Amniotic stem cell (primary cell): Measurements from ENCODE around the gene SLC1A1.
"Not testable (repeated sequence)": the region's sequence is repeated elsewhere in the genome, so short reads cannot be mapped to it uniquely, and the experiment has no call there.

Source experiments
- DNase-seq: peaks from one replicate; lab custom pipeline; 2025; lab: John Stamatoyannopoulos, UW

Gene SLC1A1

GRCh38 chr9:4579001-4579400 lies 88.7 kb downstream of the SLC1A1 start:
- DNase-seq = no peak

DNA sequence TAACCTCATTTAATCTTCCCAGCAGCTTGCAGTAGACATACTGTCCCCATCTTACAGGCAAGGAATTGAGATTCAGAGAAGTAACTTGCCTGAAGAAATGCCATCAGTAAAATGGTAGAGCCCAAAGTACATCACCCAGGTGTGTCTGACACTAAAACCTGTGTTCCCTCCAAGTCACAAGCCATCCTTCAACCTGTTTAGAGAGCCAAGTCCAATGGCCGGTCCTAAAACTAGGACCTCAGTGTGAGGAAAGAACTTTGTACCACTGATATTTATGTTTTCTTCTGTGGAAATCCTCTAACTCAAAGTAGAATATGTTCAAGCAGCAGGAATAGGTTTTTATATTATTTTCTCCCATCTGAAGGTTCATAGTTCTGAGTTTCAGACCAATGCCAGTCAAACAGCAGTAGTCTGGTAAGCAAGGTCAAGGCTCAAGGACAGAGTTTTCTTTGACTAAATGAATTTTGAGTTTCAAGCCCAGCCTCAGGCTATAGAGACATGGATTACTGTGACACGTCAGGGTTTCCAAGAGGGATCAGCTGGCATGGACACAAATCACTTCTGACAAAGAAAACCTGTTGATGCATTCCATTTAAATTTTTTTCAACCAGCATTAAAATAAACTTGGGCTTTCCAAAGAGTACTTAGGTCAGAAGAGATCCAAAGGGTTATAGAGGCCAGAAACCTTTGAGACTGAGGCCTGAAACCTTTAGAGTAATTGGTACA lies 90.9 kb downstream of the SLC1A1 start:
- no peak for DNase-seq

DNA sequence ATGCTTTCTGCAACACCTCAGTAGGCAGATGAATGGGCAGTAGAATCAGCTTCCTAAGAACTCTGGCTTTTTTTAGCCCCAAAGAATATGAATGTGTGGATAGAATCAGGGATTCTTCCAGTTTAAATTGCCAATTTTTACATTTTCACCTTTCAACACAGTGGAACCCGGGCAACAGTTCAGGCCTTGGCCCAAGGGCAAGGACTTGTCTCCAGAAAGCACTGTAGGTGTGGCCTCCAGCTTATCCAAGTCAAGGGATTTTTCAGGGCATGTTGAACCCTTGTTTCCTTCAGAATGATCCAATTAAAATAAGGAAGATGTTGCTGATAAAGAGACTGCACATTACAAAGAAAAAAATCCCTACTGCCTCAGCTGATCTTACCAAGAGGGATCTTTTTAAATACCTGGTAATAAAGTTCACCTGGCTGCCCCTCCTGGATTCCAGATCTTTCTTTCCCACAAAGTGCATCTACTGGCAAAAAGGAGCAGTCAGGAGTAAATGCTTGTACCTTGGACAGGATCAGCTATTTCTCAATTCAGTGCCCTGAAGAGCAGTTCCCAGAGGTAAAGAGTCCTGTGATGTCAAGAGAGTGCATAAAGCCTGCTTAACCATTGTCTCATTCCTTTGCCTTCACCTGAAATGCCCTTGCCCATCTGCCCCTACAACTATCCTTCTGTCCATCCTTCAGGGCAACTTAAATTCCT lies 91.7 kb downstream of the SLC1A1 start:
- no peak for DNase-seq

DNA sequence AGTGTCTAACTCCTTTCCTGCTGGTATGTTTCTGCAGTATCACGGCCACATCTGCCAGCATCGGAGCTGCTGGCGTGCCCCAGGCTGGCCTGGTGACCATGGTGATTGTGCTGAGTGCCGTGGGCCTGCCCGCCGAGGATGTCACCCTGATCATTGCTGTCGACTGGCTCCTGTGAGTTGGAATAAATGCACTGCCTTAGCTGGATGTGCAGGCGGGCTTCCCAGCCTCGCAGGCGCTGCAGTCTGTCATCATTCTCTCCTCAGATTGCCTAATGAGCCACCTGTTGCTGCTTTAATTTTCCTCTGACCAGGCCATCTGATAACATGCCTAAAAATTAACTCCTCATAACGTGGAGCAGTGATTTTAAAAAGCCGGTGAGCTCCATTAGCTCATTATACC lies 92.7 kb downstream of the SLC1A1 start:
- no peak for DNase-seq

GRCh38 chr9:4584636-4585035 lies 94.4 kb downstream of the SLC1A1 start:
- DNase-seq = no peak

- no peak for DNase-seq
Observed at GRCh38 chr9:4585135-4585534, 94.9 kb downstream of the SLC1A1 start.

- DNase-seq = no peak
Observed at GRCh38 chr9:4588721-4589120, 98.5 kb downstream of the SLC1A1 start.

DNA sequence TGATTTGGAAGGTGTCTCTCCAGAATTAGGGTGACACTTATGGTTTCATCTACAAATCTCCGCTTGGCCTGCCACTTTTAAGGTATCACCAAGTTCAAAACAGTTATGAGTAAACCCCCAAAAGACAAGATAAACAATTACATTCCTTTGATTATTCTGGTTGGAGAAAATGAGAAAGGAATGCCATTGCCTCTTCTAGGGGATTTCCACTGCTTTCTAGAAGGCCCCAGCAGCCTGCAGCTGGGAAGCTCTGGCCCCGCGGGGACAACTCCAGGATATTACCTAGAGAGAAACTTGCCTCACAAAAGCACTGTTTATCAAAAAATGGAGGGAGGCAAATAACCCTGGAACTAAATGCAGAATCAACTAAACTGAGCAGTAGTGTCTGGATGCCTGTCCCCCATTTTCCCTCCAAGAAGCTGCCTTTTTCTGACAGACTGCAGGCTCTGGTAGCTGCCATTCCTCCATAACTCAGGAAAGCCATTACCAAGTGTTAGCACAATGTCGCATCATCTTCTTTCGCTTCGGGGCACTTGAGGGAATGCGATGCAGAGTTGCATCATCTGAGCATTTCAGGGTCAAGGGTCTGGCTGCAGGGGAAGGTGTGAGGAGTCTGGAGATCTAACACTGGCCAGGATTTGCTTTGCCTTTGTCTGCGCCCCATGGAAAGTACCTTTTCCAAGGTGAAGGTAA lies 100.3 kb downstream of the SLC1A1 start:
- peak; percentile 5 for DNase-seq

DNA sequence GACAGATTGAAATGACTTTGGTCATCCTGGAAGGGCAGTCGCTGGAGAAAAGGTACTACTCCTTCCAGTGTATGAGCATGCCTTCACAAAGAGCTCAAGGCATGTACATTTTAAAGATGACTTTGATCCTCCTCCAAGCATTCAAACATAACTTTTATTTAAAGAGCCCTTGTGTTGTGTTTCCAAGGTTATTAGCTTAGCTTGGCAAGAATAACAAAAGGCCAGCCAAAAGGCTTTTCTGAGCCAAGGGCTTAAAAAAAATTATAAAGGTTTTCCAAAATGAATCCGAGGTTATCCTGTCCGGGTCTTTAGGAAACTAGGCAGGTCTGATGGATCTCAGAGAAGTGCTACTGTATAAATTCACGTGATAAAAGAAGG lies 100.8 kb downstream of the SLC1A1 start:
- DNase-seq = no peak

GRCh38 chr9:4592295-4592694 lies 102.0 kb downstream of the SLC1A1 start:
- no peak for DNase-seq

DNA sequence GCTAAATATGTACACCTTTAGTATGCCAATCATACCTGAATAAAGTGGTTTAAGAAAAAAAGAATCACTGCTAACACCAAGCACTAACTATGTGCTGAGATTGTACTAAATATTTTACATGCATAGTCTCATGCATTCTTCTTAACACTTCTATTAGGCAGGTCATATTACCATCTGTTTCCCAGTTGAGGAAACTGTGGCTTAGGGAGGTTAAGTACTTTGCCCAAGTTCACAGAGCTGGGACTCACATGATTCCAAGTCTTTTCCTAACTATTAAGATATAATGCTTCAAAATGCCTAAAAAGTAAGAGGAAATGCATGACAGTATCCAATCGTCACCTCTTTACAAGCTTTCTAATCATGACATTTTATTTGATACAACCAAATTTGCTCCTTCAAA lies 102.6 kb downstream of the SLC1A1 start:
- no peak for DNase-seq

DNA sequence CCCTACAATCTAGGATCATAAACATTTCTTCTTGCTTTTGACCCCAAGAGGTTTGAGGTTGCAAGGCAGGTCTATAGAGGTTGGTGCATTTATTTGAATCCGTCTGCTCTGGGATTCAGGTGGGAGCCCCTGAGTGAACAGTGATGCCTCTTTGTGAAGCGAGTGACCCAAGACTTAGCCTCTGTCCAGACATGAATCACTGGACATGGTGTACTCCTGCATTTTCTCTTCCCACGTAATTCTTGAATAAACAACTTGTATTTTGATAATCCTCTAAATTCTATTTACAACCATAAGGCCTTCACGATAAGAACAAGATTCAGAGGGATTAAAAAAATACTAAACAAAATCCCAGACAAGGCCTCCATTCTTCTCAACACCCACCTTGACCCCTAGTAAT lies 104.3 kb downstream of the SLC1A1 start:
- DNase-seq = no peak

- DNase-seq = no peak
Observed at GRCh38 chr9:4594994-4595393, 104.7 kb downstream of the SLC1A1 start.

DNA sequence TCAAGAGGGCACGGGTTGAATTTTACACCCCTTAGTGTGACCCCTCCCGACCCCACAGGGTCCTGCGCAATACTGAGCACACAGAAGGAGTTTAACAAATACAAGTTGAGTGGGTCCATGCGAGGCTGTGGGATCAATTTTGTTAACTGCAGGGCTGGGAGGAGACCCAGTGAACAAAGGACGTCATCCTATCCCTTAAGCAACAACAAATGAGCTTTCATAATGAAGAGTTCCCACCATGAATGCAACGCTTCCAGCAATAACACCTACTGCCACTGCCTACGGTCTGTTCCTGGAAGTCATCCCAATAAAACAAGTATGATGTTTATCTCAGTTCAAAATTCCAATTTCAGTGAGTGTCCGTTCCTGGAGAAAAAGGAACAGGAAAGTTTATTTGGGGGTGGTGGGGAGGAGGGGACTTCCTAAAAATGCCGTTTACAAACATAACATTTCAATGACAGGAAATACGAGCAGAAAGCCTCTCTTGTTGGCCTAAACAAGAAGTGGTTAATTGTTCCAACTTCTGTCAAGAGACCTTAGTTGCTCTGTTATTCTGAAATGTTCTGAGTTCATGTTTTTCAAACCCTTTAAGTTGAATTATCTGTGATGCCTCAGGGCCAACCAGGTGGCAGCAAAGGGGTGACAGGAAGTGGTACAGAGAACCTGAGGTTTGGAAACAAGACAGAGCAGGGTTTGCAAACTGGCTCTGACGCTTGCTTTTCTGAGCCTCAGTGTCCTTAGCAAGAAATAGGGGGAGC lies 106.1 kb downstream of the SLC1A1 start:
- DNase-seq = no peak

GRCh38 chr9:4600368-4600767 lies 110.1 kb downstream of the SLC1A1 start:
- DNase-seq = no peak

GRCh38 chr9:4603830-4604229 lies 113.6 kb downstream of the SLC1A1 start:
- no peak for DNase-seq

GRCh38 chr9:4604678-4605095 lies 114.4 kb downstream of the SLC1A1 start:
- DNase-seq = peak; percentile 29

DNA sequence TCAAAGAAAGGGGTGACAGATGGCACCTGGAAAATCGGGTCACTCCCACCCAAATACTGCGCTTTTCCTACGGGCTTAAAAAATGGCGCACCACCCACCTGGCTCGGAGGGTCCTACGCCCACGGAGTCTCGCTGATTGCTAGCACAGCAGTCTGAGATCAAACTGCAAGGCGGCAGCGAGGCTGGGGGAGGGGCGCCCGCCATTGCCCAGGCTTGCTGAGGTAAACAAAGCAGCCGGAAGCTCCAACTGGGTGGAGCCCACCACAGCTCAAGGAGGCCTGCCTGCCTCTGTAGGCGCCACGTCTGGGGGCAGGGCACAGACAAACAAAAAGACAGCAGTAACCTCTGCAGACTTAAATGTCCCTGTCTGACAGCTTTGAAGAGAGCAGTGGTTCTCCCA lies 115.8 kb downstream of the SLC1A1 start:
- not testable (repeated sequence) for DNase-seq

DNA sequence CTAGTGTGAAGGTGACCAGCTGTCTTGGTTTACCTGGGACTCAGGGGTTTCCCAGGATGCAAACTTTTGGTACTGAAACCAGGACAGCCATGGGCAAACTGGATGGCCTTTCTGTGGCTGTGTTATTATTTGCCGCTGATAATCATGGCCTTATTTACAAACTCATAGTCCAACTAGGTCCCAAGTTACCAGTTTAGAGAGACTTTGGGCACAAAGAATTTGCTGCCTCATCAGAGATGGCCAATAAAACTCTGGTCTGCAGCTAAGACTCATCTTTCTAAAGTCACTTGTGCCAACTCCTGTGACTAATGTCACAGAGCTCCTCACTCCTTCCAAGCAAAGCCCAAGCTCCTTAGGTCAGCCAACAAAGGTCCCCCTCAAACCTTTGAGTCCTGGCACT lies 124.4 kb downstream of the SLC1A1 start:
- no peak for DNase-seq

DNA sequence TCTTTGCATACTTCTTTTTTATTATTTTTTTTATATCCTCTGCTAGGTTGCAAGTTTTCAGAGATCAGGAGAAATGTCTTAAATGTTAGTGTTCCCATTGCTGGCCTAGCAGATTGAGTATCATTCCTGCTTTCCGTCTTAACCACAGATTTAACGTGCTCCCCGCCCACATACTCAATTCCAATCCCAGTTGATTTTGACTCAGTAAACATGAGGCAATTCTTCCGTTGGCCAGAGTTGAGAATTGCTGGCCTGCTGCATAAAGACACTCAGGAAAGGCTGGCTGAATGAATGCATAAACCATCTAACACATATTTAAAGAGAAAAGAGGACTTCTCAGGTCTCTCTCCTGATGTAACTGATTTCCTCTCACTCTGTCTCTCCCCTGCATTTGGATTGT lies 125.0 kb downstream of the SLC1A1 start:
- peak; percentile 18 for DNase-seq

DNA sequence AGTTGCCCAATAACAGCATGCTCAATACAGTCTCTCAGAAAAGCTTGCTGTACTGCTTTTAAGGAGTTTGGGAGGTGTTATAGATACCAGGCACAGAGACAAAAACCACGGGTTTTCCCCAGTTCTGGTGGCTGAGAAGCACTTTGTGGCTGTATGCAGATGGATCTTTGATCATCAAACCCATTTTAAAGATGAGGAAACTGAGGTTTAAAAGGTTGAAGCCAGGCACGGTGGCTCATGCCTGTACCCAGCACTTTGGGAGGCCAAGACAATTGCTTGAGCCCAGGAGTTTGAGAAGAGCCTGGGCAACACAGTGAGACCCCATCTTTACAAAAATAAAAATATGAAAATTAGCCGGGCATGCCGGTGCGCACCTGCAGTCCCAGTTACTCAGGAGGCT lies 125.5 kb downstream of the SLC1A1 start:
- DNase-seq = no peak

GRCh38 chr9:4617752-4618151 lies 127.5 kb downstream of the SLC1A1 start:
- DNase-seq = no peak
